Measurements from ENCODE around the gene ARSI. TPM values are rescaled to one million over a fixed set of nuclear protein-coding genes. Genes with fewer than 3 reads are reported as not detected.

Gene ARSI
- total and polyA plus RNA-seq, 2 donors (not counting 3 experiments of a cell fraction or from before 2014, with no cell fraction given) = 0.17 to 0.20 TPM

GRCh38 chr5:150322202-150322601, 19.5 kb upstream of the ARSI start:
- ChIA-PET CTCF (no interaction called here), POLR2A (interaction anchor here (0.6 kb wide), 1 partner anchor 54 kb away, joined by 4 read pairs; no protein-coding TSS in a partner anchor)
- FAIRE-seq = peak; percentile 55
- peaks cover 0 to 3% of the 10 kb centered on the region in 2 experiments for H3K27me3 ChIP-seq (ENCODE audit: control insufficient read depth in 2 of 2, insufficient read depth in 2 of 2, low read length in 2 of 2)
- H3K4me3 ChIP-seq (replicated peaks in 1 of 3; ENCODE audit: insufficient read depth in 1 of 3, low read depth in 1 of 3, low read length in 3 of 3) = no peak overlapping the region
- intact Hi-C loops (cut with micrococcal nuclease) (no loop called here), dilution Hi-C loops (cut with MboI; ENCODE audit: extremely low pct_ligation_motif_present, low sequenced_read_pairs) (no loop called here)
- H3K27ac ChIP-seq (ENCODE audit: insufficient read depth, low read depth, low read length) = no peak overlapping the region
- DNase-seq (ENCODE audit: low read depth, low spot score) = peak; percentile 18
- H3K9ac ChIP-seq (replicated peaks; ENCODE audit: extremely low read depth, insufficient read depth, low read length) = no peak overlapping the region
- no peaks in the 10 kb centered on the region for H3K9me3 ChIP-seq (replicated peaks; ENCODE audit: control insufficient read depth, insufficient read depth, low read length)
- TF ChIP-seq POLR2A (IDR thresholded peaks at IDR 0.05; ENCODE audit: low read depth, low read length) (no peak), POLR2AphosphoS5 (IDR thresholded peaks at IDR 0.05; ENCODE audit: insufficient read depth, low read depth, low read length) (no peak), FOS (IDR thresholded peaks at IDR 0.05; ENCODE audit: borderline replicate concordance, insufficient read depth, low read length) (peak; percentile 53), GATA2 (IDR thresholded peaks at IDR 0.05; ENCODE audit: insufficient read depth, insufficient read length, low read depth, low read length) (peak; percentile 60), MAX (IDR thresholded peaks at IDR 0.05; ENCODE audit: insufficient read depth, insufficient read length) (no peak), JUN (IDR thresholded peaks at IDR 0.05; ENCODE audit: borderline replicate concordance, insufficient read depth, insufficient read length, low read depth) (no peak)
- TF ChIP-seq, protein P1, sequence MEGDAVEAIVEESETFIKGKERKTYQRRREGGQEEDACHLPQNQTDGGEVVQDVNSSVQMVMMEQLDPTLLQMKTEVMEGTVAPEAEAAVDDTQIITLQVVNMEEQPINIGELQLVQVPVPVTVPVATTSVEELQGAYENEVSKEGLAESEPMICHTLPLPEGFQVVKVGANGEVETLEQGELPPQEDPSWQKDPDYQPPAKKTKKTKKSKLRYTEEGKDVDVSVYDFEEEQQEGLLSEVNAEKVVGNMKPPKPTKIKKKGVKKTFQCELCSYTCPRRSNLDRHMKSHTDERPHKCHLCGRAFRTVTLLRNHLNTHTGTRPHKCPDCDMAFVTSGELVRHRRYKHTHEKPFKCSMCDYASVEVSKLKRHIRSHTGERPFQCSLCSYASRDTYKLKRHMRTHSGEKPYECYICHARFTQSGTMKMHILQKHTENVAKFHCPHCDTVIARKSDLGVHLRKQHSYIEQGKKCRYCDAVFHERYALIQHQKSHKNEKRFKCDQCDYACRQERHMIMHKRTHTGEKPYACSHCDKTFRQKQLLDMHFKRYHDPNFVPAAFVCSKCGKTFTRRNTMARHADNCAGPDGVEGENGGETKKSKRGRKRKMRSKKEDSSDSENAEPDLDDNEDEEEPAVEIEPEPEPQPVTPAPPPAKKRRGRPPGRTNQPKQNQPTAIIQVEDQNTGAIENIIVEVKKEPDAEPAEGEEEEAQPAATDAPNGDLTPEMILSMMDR (IDR thresholded peaks at IDR 0.05; ENCODE audit: extremely low read depth in 1 of 2, insufficient read depth in 1 of 2, low read depth in 1 of 2, low read length in 2 of 2) = no peak
- H3K4me1 ChIP-seq (ENCODE audit: control insufficient read depth, extremely low read depth, insufficient read depth, low read length) = peaks cover 24% of the 10 kb centered on the region
- H3K79me2 ChIP-seq (ENCODE audit: control insufficient read depth, insufficient read depth, low read length) = no peaks in the 10 kb centered on the region
- no TSS peak for BruUV-seq (replicated peaks)
- no peak overlapping the region for H2AFZ ChIP-seq (ENCODE audit: low read depth, low read length)
- no peaks in the 10 kb centered on the region for H4K20me1 ChIP-seq (replicated peaks; ENCODE audit: control insufficient read depth, extremely low read depth, insufficient read depth, low read length)
- H3K9me1 ChIP-seq (replicated peaks; ENCODE audit: control insufficient read depth, extremely low read depth, insufficient read depth, low read length) = no peaks in the 10 kb centered on the region
- H3K4me2 ChIP-seq (ENCODE audit: insufficient read depth, low read length) = no peak overlapping the region
- H3K36me3 ChIP-seq (ENCODE audit: control insufficient read depth in 2 of 2, extremely low read depth in 1 of 2, insufficient read depth in 2 of 2, low read length in 2 of 2) = no peaks in the 10 kb centered on the region

All from endothelial cell of umbilical vein (primary cell).